HepG2 (cell line): ENCODE data around the gene DHX16. TPM values are rescaled to one million over a fixed set of nuclear protein-coding genes. Genes with fewer than 3 reads are reported as not detected.

Experiments used
- NFKB2 ChIP-seq: sonication (generic); formaldehyde crosslinking; IDR thresholded peaks from 2 replicates; pipeline ENCODE4 v1.4.0; 2020; ENCODE audit warnings: missing genetic modification reagents, borderline replicate concordance
- NONO ChIP-seq, 2 experiments: fragments of 450-650 bp in 1 of 2; sonication (generic) in 1 of 2; formaldehyde crosslinking in 1 of 2; IDR thresholded peaks in 1 of 2; conservative IDR thresholded peaks in 1 of 2; 2 replicates each; pipeline versions ENCODE4 v1.6.1 to v1.8.0; 2017 to 2022; ENCODE audit warnings: mild to moderate bottlenecking in 1 of 2, missing genetic modification reagents in 1 of 2, moderate library complexity in 1 of 2
- PAF1 ChIP-seq: IDR thresholded peaks from 2 replicates; pipeline ENCODE4 v1.6.1; 2016; ENCODE audit warnings: missing genetic modification reagents, missing compliant biosample characterization
- PITX1 ChIP-seq: sonication (generic); formaldehyde crosslinking; IDR thresholded peaks from 2 replicates; pipeline ENCODE4 v1.5.1; 2020; ENCODE audit warnings: mild to moderate bottlenecking, missing genetic modification reagents
- RBM39 ChIP-seq: fragments of 200-400 bp; formaldehyde crosslinking; IDR thresholded peaks from one replicate; pipeline ENCODE4 v1.6.1; 2018; ENCODE audit warnings: antibody characterized with exemption, mild to moderate bottlenecking, low read depth, low read length; ENCODE audit not compliant: poor library complexity, severe bottlenecking
- RFX5 ChIP-seq: IDR thresholded peaks from 2 replicates; pipeline ENCODE4 v1.6.1; 2011; ENCODE audit warnings: low read depth, low read length, improper control_type of control experiment
- SATB2 ChIP-seq: sonication (generic); formaldehyde crosslinking; IDR thresholded peaks from 2 replicates; pipeline ENCODE4 v1.5.0; 2020; ENCODE audit warnings: missing genetic modification reagents
- SMAD3 ChIP-seq: sonication (generic); formaldehyde crosslinking; IDR thresholded peaks from 2 replicates; pipeline ENCODE4 v1.4.0; 2020; ENCODE audit warnings: missing genetic modification reagents
- SNAPC4 ChIP-seq: sonication (generic); formaldehyde crosslinking; IDR thresholded peaks from 2 replicates; pipeline ENCODE4 v1.4.0; 2020; ENCODE audit warnings: mild to moderate bottlenecking, missing genetic modification reagents
- SRSF1 ChIP-seq: fragments of 200-400 bp; formaldehyde crosslinking; optimal IDR thresholded peaks from 2 replicates; pipeline ENCODE3; 2017; ENCODE audit warnings: mild to moderate bottlenecking, low read depth, low read length, moderate library complexity
- TEAD3 ChIP-seq: optimal IDR thresholded peaks from 2 replicates; pipeline ENCODE3; 2016; ENCODE audit warnings: borderline replicate concordance
- ZFP37 ChIP-seq: sonication (generic); formaldehyde crosslinking; IDR thresholded peaks from 2 replicates; pipeline ENCODE4 v1.4.0; 2020; ENCODE audit warnings: missing genetic modification reagents, borderline replicate concordance
- ZNF552 ChIP-seq: sonication (generic); formaldehyde crosslinking; IDR thresholded peaks from 2 replicates; pipeline ENCODE4 v1.9.0; 2022; ENCODE audit warnings: missing genetic modification reagents, mild to moderate bottlenecking, borderline replicate concordance
- ZNF615 ChIP-seq: sonication (generic); formaldehyde crosslinking; IDR thresholded peaks from 2 replicates; pipeline ENCODE4 v1.5.0; 2020; ENCODE audit warnings: mild to moderate bottlenecking, missing genetic modification reagents, borderline replicate concordance
- ZNF75D ChIP-seq: sonication (generic); formaldehyde crosslinking; IDR thresholded peaks from 2 replicates; pipeline ENCODE4 v1.8.1; 2023; ENCODE audit warnings: missing genetic modification reagents, mild to moderate bottlenecking, borderline replicate concordance
- polyA plus RNA-seq, 8 experiments: library from polyadenylated mRNA; depleted of rRNA in 3 of 8; stranded (reverse) in 7 of 8; unstranded in 1 of 8; fragments of >200 nt; fragmentation: Illumina TruSeq in 4 of 8; extraction: Trizol in 4 of 8; gene quantifications; 2 replicates each; pipeline versions ENCODE4 v1.2.1 to v1.2.3, GENCODE V29; 2011 to 2016; ENCODE audit warnings: low read depth in 4 of 8, missing spikeins in 1 of 8, mixed read lengths in 1 of 8; ENCODE audit not compliant: insufficient read depth in 1 of 8
- total RNA-seq, 5 experiments: library from RNA; depleted of rRNA; stranded (reverse); fragments of >200 nt; fragmentation: Illumina TruSeq; extraction: Trizol; gene quantifications; 2 replicates each; pipeline ENCODE4 v1.2.3, GENCODE V29; 2016; ENCODE audit warnings: low read depth in 1 of 5
- TF ChIP-seq, protein P1 (sequence below): sonication (generic); formaldehyde crosslinking; IDR thresholded peaks from 2 replicates; pipeline ENCODE4 v1.5.0; 2020; ENCODE audit warnings: missing genetic modification reagents, mild to moderate bottlenecking, borderline replicate concordance
- TF ChIP-seq, protein P2 (sequence below): sonication (generic); formaldehyde crosslinking; IDR thresholded peaks from 2 replicates; pipeline ENCODE4 v1.4.0; 2020; ENCODE audit warnings: mild to moderate bottlenecking, missing genetic modification reagents
- TF ChIP-seq, protein P3 (sequence below): sonication (generic); formaldehyde crosslinking; IDR thresholded peaks from 2 replicates; pipeline ENCODE4 v1.4.0; 2020; ENCODE audit warnings: missing genetic modification reagents

The DHX16 gene
- total and polyA plus RNA-seq, 2 of the 13 experiments (the other 11 are each of a cell fraction or from before 2014, with no cell fraction given) = 57.0 to 58.5 TPM

DNA sequence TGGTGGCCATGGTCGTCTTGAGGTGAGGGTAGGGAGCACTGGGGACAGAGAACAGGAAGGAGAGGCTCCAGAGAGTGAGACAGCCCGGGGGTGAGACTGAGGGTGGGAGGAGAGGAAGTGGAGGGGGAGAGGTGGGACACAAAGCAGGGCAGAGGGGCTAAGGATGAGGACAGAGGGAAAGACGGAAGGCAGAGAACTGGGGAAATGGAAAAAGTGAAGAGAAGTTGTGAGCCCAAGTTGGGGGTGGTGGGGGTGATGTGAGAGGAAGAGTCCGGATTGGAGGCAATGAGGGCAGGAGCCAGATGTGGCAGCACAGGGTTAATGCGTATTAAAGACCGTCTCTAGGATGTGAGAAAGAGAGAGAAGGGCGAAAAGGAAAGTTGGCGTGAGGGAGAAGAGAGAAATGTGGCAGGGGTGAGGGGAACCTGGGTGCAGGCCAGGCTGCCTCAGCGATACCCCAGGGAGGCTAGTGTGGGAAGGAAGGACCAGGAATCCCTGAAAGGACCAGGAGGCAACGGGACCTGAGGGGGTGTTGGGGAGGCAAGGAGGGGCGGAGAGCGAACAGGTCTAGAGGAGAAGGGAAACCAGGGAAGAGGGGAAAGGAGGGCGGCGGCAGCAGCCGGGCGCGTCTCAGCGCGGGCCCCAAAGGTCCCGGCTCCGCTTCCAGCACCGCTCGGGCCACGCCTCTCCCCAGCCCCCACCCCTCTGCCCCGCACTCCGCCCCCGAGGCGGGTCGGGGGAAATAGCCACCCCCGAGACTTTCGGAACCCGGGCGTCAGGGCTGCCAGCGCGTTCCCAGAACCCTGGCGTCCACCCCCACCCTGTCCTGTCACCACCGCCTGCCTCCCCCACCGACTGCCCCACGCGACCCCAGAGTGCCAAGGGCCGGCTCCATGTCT lies 13.5 kb upstream of the DHX16 start, which contains the start of gene PPP1R18 (continued):
- TF ChIP-seq, protein P1, sequence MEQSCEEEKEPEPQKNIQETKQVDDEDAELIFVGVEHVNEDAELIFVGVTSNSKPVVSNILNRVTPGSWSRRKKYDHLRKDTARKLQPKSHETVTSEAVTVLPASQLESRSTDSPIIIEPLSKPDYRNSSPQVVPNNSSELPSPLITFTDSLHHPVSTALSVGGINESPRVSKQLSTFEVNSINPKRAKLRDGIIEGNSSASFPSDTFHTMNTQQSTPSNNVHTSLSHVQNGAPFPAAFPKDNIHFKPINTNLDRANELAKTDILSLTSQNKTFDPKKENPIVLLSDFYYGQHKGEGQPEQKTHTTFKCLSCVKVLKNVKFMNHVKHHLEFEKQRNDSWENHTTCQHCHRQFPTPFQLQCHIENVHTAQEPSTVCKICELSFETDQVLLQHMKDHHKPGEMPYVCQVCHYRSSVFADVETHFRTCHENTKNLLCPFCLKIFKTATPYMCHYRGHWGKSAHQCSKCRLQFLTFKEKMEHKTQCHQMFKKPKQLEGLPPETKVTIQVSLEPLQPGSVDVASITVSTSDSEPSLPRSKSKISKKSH (CRISPR knock-in tag) = no peak
- TF ChIP-seq ZNF75D (0 out of 2 replicates have a peak, but pooled peaks have one; percentile 19), PAF1 (CRISPR knock-in tag) (no peak), SATB2 (no peak), NFKB2 (no peak), NONO (IDR thresholded peaks at IDR 0.05) (no peak), NONO (CRISPR knock-in tag; conservative IDR thresholded peaks at IDR 0.05) (peak; percentile 46; the same call in 1 of the 2 replicates), ZNF552 (CRISPR knock-in tag) (no peak), SMAD3 (CRISPR knock-in tag) (no peak), PITX1 (CRISPR knock-in tag) (no peak), SRSF1 (no peak), RFX5 (no peak), RBM39 (no peak), ZNF615 (CRISPR knock-in tag) (no peak), ZFP37 (CRISPR knock-in tag) (0 out of 2 replicates have a peak, but pooled peaks have one; percentile 50), SNAPC4 (CRISPR knock-in tag) (no peak), TEAD3 (peak; percentile 12)
- TF ChIP-seq, protein P2, sequence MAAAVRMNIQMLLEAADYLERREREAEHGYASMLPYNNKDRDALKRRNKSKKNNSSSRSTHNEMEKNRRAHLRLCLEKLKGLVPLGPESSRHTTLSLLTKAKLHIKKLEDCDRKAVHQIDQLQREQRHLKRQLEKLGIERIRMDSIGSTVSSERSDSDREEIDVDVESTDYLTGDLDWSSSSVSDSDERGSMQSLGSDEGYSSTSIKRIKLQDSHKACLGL (CRISPR knock-in tag) = no peak; the same call in 1 of the 2 replicates
- TF ChIP-seq, protein P3, sequence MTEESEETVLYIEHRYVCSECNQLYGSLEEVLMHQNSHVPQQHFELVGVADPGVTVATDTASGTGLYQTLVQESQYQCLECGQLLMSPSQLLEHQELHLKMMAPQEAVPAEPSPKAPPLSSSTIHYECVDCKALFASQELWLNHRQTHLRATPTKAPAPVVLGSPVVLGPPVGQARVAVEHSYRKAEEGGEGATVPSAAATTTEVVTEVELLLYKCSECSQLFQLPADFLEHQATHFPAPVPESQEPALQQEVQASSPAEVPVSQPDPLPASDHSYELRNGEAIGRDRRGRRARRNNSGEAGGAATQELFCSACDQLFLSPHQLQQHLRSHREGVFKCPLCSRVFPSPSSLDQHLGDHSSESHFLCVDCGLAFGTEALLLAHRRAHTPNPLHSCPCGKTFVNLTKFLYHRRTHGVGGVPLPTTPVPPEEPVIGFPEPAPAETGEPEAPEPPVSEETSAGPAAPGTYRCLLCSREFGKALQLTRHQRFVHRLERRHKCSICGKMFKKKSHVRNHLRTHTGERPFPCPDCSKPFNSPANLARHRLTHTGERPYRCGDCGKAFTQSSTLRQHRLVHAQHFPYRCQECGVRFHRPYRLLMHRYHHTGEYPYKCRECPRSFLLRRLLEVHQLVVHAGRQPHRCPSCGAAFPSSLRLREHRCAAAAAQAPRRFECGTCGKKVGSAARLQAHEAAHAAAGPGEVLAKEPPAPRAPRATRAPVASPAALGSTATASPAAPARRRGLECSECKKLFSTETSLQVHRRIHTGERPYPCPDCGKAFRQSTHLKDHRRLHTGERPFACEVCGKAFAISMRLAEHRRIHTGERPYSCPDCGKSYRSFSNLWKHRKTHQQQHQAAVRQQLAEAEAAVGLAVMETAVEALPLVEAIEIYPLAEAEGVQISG (CRISPR knock-in tag) = no peak
